Stimulated activated CD8-positive, alpha-beta memory T cell treated with anti-CD3 and anti-CD28 coated beads, Interleukin-15, amount 100 ng/mL, for 48 hours (primary cell): ENCODE data around the gene OR4K13.

Experiments used
- DNase-seq, 2 donors: peaks; one replicate each; pipeline ENCODE4 v3.0.0-alpha.2; 2020; ENCODE audit warnings: low read depth in 2 of 2

The OR4K13 gene

DNA sequence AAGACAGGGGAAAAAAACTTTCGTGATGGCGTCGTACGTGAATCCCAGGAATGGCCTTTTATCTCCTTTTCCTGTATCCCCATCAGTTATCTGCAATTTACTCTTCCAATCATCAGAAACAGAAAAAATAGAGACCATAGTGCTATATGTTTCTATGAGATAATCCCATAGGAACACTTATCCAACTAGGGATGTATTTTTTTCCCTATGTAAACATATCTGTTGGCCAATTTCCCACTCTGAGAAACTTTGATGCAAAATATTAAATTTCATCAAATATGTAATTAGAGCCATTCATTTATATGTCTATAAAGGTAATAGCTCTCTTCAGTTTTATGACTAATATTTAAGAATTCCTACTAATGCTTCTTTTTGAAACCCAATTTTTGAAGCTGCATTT, at the start of gene OR4K13:
Gene OR4K13 (minus strand): TSS at position 101 of the 400 bp plus-strand sequence. CDS start 1,280 bp downstream, outside the sequence.
- no peak for DNase-seq

GRCh38 chr14:20059745-20060144, 23.9 kb upstream of the OR4K13 start, which contains the start of gene OR4L1:
OR4L1 (plus strand) TSS chr14:20060045; CDS start chr14:20060045, 0 bp downstream.
- DNase-seq, result no peak

- DNase-seq, result no peak
Measured at GRCh38 chr14:20048202-20048601, 12.4 kb upstream of the OR4K13 start.

GRCh38 chr14:20044243-20044642, 8.4 kb upstream of the OR4K13 start:
- DNase-seq, result no peak

DNA sequence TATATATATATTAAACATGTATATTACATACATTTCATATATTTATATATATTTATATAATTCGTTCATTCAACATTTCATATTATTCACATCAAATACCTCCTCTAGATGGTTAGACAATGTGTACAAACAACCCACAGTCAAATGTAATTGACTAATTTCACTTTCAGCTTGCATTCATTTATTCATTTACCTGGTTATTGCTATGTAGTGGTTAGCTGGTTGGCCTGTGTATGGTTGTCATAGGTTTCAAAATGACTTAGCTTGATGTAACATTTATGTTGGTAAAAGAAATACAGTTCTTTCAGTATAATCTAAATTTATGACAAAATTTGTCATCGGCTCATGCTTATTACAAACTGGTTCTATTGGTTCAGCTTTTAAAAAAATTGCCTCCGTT, 389 bp downstream of the OR4K13 start:
- no peak for DNase-seq

- DNase-seq, result no peak
Measured at GRCh38 chr14:20031058-20031457, 4.8 kb downstream of the OR4K13 start.

DNA sequence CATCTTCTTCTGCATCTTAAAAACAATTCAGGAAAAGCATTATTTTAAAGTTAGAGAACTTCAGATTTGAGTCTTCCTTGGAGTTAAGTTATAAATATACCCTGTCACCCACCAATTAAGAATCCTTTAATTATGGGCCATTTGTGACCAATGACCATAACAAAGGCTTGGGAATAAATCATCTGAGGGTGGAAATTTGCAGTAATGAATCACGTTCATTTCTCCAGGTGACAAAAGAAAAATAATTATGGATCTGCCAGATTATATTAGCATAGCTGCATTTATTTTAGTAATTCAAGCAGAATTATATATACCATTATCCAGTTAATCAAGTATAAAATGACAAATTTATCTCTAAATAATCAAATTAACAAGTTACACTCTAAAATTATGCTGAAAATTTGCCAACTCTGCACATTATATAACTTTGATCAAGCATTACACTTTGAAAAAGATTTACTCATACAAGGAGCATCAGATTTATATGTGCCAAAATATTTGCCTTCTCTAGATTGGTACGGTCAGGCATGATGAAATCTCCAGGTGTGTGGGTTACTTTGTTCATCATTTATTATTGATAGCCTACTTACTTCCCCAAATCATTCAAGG, 16.5 kb downstream of the OR4K13 start, which contains the start of gene OR4K14:
Gene OR4K14 (minus strand): TSS at position 51 of the 609 bp plus-strand sequence. CDS start 4,114 bp downstream, outside the sequence.
- DNase-seq, result no peak

GRCh38 chr14:20008156-20008555, 27.7 kb downstream of the OR4K13 start:
- DNase-seq, result no peak

- DNase-seq, result no peak
Measured at GRCh38 chr14:20002319-20002718, 33.5 kb downstream of the OR4K13 start.

DNA sequence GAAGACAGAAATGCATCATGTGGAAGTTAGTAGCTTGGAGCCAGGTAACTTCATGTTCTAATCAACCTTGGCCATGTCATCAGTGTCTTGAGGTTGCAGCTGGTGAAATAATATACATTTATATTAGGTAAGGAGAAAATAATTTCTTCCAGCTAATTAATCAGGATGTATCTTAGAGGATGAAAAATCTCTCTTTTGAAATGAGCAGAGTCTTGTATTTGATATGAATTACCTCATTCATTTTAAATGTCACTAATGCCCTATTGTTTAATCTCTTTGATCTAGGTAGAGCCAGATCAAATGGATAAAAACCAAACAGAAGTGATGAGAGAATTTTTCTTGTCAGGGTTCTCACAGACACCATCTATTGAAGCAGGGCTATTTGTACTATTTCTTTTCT, 34.0 kb downstream of the OR4K13 start, which contains the start of gene OR4Q2:
Gene OR4Q2 (plus strand): TSS at position 301 of the 400 bp plus-strand sequence.
- DNase-seq, result no peak

DNA sequence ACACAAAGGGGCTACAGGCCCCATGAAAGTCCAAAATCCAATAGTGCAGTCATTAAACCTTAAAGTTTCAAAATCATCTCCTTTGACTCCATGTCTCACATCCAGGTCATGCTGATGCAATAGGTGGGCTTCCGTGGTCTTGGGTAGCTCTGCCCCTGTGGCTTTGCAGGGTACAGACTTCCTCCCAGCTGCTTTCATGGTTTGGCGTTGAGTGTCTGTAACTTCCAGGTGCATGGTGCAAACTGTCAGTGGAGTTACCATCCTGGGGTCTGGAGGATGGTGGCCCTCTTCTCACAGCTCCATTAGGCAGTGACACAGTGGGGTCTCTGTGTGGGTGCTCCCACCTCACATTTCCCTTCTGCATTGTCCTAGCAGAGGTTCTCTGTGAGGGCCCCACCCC, 42.4 kb downstream of the OR4K13 start:
- no peak for DNase-seq
